COR-L47 (cell line): ENCODE data around the gene RBM41.

Experiments
- DNase-seq: peaks from one replicate; lab custom pipeline; 2025; lab: John Stamatoyannopoulos, UW

The RBM41 gene

GRCh38 chrX:107025545-107025944, 93.1 kb downstream of the RBM41 start:
- no peak for DNase-seq

GRCh38 chrX:107014936-107015335, 103.7 kb downstream of the RBM41 start:
- DNase-seq: no peak
